Endothelial cell of umbilical vein (primary cell): Measurements from ENCODE around the gene TMEM250.

Source experiments
- CTCF ChIP-seq, 2 donors: IDR thresholded peaks; 1 replicate in 1 of 2; 2 replicates in 1 of 2; pipeline ENCODE4 v1.5.1; 2011; ENCODE audit warnings: low read length in 2 of 2, mild to moderate bottlenecking in 2 of 2, moderate library complexity in 2 of 2, control low read depth in 1 of 2, inconsistent platforms in 1 of 2, low read depth in 1 of 2; ENCODE audit not compliant: insufficient read depth in 1 of 2; ENCODE audit errors: extremely low read depth in 1 of 2
- EZH2 ChIP-seq: IDR thresholded peaks from 2 replicates; pipeline ENCODE4 v1.6.1; 2012; ENCODE audit warnings: borderline replicate concordance, low read depth, mild to moderate bottlenecking, moderate library complexity, low read length, inconsistent platforms; ENCODE audit not compliant: severe bottlenecking
- FOS ChIP-seq: IDR thresholded peaks from 2 replicates; pipeline ENCODE4 v1.6.1; 2011; ENCODE audit warnings: mild to moderate bottlenecking, low read length, moderate library complexity, borderline replicate concordance; ENCODE audit not compliant: insufficient read depth
- GATA2 ChIP-seq: IDR thresholded peaks from 2 replicates; pipeline ENCODE4 v1.7.0; 2011; ENCODE audit warnings: low read depth, mild to moderate bottlenecking, moderate library complexity, mixed read lengths, low read length; ENCODE audit not compliant: insufficient read length, insufficient read depth
- JUN ChIP-seq: IDR thresholded peaks from 2 replicates; pipeline ENCODE4 v1.6.1; 2011; ENCODE audit warnings: borderline replicate concordance, low read depth; ENCODE audit not compliant: insufficient read length, insufficient read depth
- MYC ChIP-seq: IDR thresholded peaks from one replicate; pipeline ENCODE4 v1.6.1; 2011; ENCODE audit warnings: mild to moderate bottlenecking, low read depth, low read length
- POLR2A ChIP-seq: IDR thresholded peaks from 2 replicates; pipeline ENCODE4 v1.6.1; 2012; ENCODE audit warnings: low read depth, mild to moderate bottlenecking, control low read depth, low read length
- POLR2AphosphoS5 ChIP-seq: IDR thresholded peaks from 2 replicates; pipeline ENCODE4 v1.6.1; 2012; ENCODE audit warnings: low read depth, mild to moderate bottlenecking, control low read depth, low read length, moderate library complexity; ENCODE audit not compliant: insufficient read depth
- TF ChIP-seq, protein P1 (sequence below): IDR thresholded peaks from 2 replicates; pipeline ENCODE4 v1.6.1; 2011; ENCODE audit not compliant: insufficient read depth, insufficient read length

DNA sequence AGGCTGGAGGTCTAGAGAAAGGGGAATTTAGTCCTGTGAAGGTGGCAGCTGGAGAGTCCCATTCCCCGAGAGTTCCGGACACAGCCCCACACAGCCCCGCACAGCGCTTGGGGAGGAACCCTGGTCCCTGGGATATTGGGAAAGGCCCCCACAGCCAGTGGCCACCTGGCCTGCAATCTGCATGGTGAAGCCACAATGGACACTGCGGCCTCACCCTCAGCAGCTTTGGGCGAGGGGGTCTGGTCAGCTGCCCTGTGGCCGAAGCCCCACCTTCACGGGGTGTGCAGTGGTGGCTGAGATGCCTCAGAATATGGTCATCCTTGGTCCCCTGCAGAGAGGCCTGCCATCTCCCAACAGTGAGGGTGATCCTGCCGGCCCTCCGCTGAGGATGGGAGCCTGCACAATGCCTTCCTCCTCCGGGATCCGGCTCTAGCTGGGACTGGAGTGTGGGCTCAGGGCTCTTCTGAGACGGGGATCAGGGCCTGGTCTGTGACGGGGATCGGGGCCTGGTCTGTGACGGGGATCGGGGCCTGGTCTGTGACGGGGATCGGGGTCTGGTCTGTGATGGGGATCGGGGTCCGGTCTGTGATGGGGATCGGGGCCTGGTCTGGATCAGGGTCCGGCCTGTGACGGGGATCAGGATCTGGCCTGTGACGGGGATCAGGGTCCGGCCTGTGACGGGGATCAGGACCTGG, 33.3 kb upstream of the TMEM250 start:
- TF ChIP-seq CTCF (IDR thresholded peaks at IDR 0.05; ENCODE audit: extremely low read depth in 1 of 2, insufficient read depth in 1 of 2, low read depth in 1 of 2, low read length in 2 of 2) (no peak), POLR2A (no peak), EZH2 (no peak), MYC (no peak), FOS (no peak), POLR2AphosphoS5 (no peak), GATA2 (no peak), JUN (no peak)
- TF ChIP-seq, protein P1, sequence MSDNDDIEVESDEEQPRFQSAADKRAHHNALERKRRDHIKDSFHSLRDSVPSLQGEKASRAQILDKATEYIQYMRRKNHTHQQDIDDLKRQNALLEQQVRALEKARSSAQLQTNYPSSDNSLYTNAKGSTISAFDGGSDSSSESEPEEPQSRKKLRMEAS, result no peak
